Measurements from ENCODE around the gene CDV3. TPM values are rescaled to one million over a fixed set of nuclear protein-coding genes. Genes with fewer than 3 reads are reported as not detected.
A peak's percentile ranks its signal among the peaks of the same experiment; 100 is the strongest.

The CDV3 gene
- total RNA-seq, 1 donor from 2014 or later = 144 TPM

GRCh38 chr3:133568294-133569014 lies 5.0 kb upstream of the CDV3 start:
- Mint-ChIP-seq H3K27ac (ENCODE audit: unreplicated experiment) (no peak overlapping the region), H3K27me3 (ENCODE audit: unreplicated experiment) (peaks cover 10% of the 10 kb centered on the region), H3K4me3 (ENCODE audit: unreplicated experiment) (no peak overlapping the region), H3K36me3 (ENCODE audit: low read depth, unreplicated experiment) (no peaks in the 10 kb centered on the region), H3K4me1 (ENCODE audit: unreplicated experiment) (peaks cover 21% of the 10 kb centered on the region), H3K9me3 (ENCODE audit: unreplicated experiment) (no peaks in the 10 kb centered on the region)
- DNase-seq (ENCODE audit: low spot score) = no peak
- no peak for TF ChIP-seq CTCF (IDR thresholded peaks at IDR 0.05; ENCODE audit: unreplicated experiment)

GRCh38 chr3:133570139-133570936 lies 3.1 kb upstream of the CDV3 start:
- H3K9me3 Mint-ChIP-seq (ENCODE audit: unreplicated experiment) = no peaks in the 10 kb centered on the region
- H3K36me3 Mint-ChIP-seq (ENCODE audit: low read depth, unreplicated experiment) = peaks cover 8% of the 10 kb centered on the region
- no peak for DNase-seq (ENCODE audit: low spot score)
- H3K4me3 Mint-ChIP-seq (ENCODE audit: unreplicated experiment) = no peak overlapping the region
- H3K4me1 Mint-ChIP-seq (ENCODE audit: unreplicated experiment) = peaks cover 26% of the 10 kb centered on the region
- no peak for TF ChIP-seq CTCF (IDR thresholded peaks at IDR 0.05; ENCODE audit: unreplicated experiment)
- H3K27ac Mint-ChIP-seq (ENCODE audit: unreplicated experiment) = peak overlapping the region; percentile 91
- peaks cover 14% of the 10 kb centered on the region for H3K27me3 Mint-ChIP-seq (ENCODE audit: unreplicated experiment)

GRCh38 chr3:133570937-133571320 lies 2.6 kb upstream of the CDV3 start:
- Mint-ChIP-seq H3K27ac (ENCODE audit: unreplicated experiment) (no peak overlapping the region), H3K27me3 (ENCODE audit: unreplicated experiment) (peaks cover 14% of the 10 kb centered on the region), H3K36me3 (ENCODE audit: low read depth, unreplicated experiment) (peaks cover 9% of the 10 kb centered on the region), H3K4me1 (ENCODE audit: unreplicated experiment) (peaks cover 30% of the 10 kb centered on the region), H3K4me3 (ENCODE audit: unreplicated experiment) (no peak overlapping the region), H3K9me3 (ENCODE audit: unreplicated experiment) (no peaks in the 10 kb centered on the region)
- no peak for TF ChIP-seq CTCF (IDR thresholded peaks at IDR 0.05; ENCODE audit: unreplicated experiment)
- no peak for DNase-seq (ENCODE audit: low spot score)

GRCh38 chr3:133572158-133573053 lies 1.1 kb upstream of the CDV3 start:
- Mint-ChIP-seq H3K27ac (ENCODE audit: unreplicated experiment) (peak overlapping the region; percentile 96), H3K4me3 (ENCODE audit: unreplicated experiment) (peak overlapping the region; percentile 85), H3K9me3 (ENCODE audit: unreplicated experiment) (no peaks in the 10 kb centered on the region), H3K27me3 (ENCODE audit: unreplicated experiment) (peaks cover 18% of the 10 kb centered on the region), H3K4me1 (ENCODE audit: unreplicated experiment) (peaks cover 37% of the 10 kb centered on the region), H3K36me3 (ENCODE audit: low read depth, unreplicated experiment) (peaks cover 10% of the 10 kb centered on the region)
- no peak for TF ChIP-seq CTCF (IDR thresholded peaks at IDR 0.05; ENCODE audit: unreplicated experiment)
- DNase-seq (ENCODE audit: low spot score) = no peak

All from endothelial cell (in vitro differentiated cells).